Measurements from ENCODE around the gene SLC6A12. TPM values are rescaled to one million over a fixed set of nuclear protein-coding genes. Genes with fewer than 3 reads are reported as not detected.

Gene SLC6A12
- total and polyA plus RNA-seq, 9 of the 15 experiments (the other 6 are each of a cell fraction or from before 2014, with no cell fraction given) = not detected

GRCh38 chr12:228846-229200 lies 14.9 kb upstream of the SLC6A12 start:
- no peak for ATAC-seq
- Histone ChIP-seq H3K27me3 (ENCODE audit: control insufficient read depth in 2 of 2, insufficient read depth in 2 of 2, low read length in 2 of 2) (peaks cover 10 to 79% of the 10 kb centered on the region in 2 experiments), H3K27ac (ENCODE audit: extremely low read depth, low read depth, low read length) (no peak overlapping the region), H3K79me2 (ENCODE audit: control insufficient read depth, insufficient read depth, low read length) (no peaks in the 10 kb centered on the region), H3K4me1 (replicated peaks in 1 of 2; ENCODE audit: control insufficient read depth in 2 of 2, insufficient read depth in 2 of 2, low read length in 2 of 2) (no peaks in the 10 kb centered on the region), H3K9me3 (replicated peaks; ENCODE audit: control insufficient read depth, insufficient read depth, low read depth, low read length) (no peaks in the 10 kb centered on the region), H3K36me3 (ENCODE audit: control insufficient read depth, insufficient read depth, low read length) (no peaks in the 10 kb centered on the region), H2AFZ (ENCODE audit: low read depth, low read length) (no peak overlapping the region), H3K9ac (ENCODE audit: insufficient read depth in 1 of 2, low read depth in 2 of 2, low read length in 2 of 2) (no peak overlapping the region), H4K20me1 (replicated peaks; ENCODE audit: control insufficient read depth, insufficient read depth, low read length) (no peaks in the 10 kb centered on the region), H3K4me2 (ENCODE audit: insufficient read depth, low read length) (no peak overlapping the region), H3K4me3 (no peak overlapping the region), H3K9me1 (ENCODE audit: control insufficient read depth, insufficient read depth, low read length) (no peaks in the 10 kb centered on the region)
- CTCF ChIA-PET (ENCODE audit: low intra/inter-chr PET ratio) = no interaction called here
- in situ Hi-C loops (cut with MboI) (no loop called here), intact Hi-C loops (cut with micrococcal nuclease) (no loop called here)
- no peak for FAIRE-seq
- DNase-seq (ENCODE audit: extremely low read depth in 1 of 4, low spot score in 3 of 4) = no peak
- TF ChIP-seq, protein P1, sequence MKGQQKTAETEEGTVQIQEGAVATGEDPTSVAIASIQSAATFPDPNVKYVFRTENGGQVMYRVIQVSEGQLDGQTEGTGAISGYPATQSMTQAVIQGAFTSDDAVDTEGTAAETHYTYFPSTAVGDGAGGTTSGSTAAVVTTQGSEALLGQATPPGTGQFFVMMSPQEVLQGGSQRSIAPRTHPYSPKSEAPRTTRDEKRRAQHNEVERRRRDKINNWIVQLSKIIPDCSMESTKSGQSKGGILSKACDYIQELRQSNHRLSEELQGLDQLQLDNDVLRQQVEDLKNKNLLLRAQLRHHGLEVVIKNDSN (CRISPR knock-in tag; IDR thresholded peaks at IDR 0.05) = no peak
- TF ChIP-seq PTTG1 (tag; IDR thresholded peaks at IDR 0.05; ENCODE audit: low read depth) = no peak
- TF ChIP-seq MYNN (IDR thresholded peaks at IDR 0.05) = no peak
- no peak for TF ChIP-seq MYNN (CRISPR knock-in tag; IDR thresholded peaks at IDR 0.05)
- TF ChIP-seq, protein P2, sequence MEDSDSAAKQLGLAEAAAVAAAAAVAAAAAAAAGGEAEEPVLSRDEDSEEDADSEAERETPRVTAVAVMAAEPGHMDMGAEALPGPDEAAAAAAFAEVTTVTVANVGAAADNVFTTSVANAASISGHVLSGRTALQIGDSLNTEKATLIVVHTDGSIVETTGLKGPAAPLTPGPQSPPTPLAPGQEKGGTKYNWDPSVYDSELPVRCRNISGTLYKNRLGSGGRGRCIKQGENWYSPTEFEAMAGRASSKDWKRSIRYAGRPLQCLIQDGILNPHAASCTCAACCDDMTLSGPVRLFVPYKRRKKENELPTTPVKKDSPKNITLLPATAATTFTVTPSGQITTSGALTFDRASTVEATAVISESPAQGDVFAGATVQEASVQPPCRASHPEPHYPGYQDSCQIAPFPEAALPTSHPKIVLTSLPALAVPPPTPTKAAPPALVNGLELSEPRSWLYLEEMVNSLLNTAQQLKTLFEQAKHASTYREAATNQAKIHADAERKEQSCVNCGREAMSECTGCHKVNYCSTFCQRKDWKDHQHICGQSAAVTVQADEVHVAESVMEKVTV (CRISPR knock-in tag; IDR thresholded peaks at IDR 0.05) = no peak
- TF ChIP-seq ZNF655 (CRISPR knock-in tag; IDR thresholded peaks at IDR 0.05) = no peak
- TF ChIP-seq TAF9B (IDR thresholded peaks at IDR 0.05; ENCODE audit: partially characterized antibody) = no peak
- no peak for TF ChIP-seq BACH1 (tag; IDR thresholded peaks at IDR 0.05)
- TF ChIP-seq HDAC6 (IDR thresholded peaks at IDR 0.05; ENCODE audit: low read depth, low read length) = no peak
- TF ChIP-seq HDGF (IDR thresholded peaks at IDR 0.05) = no peak
- TF ChIP-seq, protein P3, sequence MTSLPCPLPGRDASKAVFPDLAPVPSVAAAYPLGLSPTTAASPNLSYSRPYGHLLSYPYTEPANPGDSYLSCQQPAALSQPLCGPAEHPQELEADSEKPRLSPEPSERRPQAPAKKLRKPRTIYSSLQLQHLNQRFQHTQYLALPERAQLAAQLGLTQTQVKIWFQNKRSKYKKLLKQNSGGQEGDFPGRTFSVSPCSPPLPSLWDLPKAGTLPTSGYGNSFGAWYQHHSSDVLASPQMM (CRISPR knock-in tag; IDR thresholded peaks at IDR 0.05) = no peak
- TF ChIP-seq CTCF (IDR thresholded peaks at IDR 0.05 in 2 of 3, conservative IDR thresholded peaks at IDR 0.05 in 1 of 3; ENCODE audit: insufficient read depth in 2 of 3, low read depth in 1 of 3, low read length in 3 of 3) = no peak
- TF ChIP-seq SIRT6 (IDR thresholded peaks at IDR 0.05; ENCODE audit: low read depth, low read length) = no peak
- TF ChIP-seq SIN3B (IDR thresholded peaks at IDR 0.05; ENCODE audit: low read depth) = no peak
- TF ChIP-seq COPS2 (conservative IDR thresholded peaks at IDR 0.05) = no peak
- no peak for TF ChIP-seq MTA3 (IDR thresholded peaks at IDR 0.05; ENCODE audit: borderline replicate concordance)
- TF ChIP-seq ZNF436 (CRISPR knock-in tag; IDR thresholded peaks at IDR 0.05) = no peak
- no peak for TF ChIP-seq TBL1XR1 (IDR thresholded peaks at IDR 0.05; ENCODE audit: low read length in 2 of 2)
- TF ChIP-seq XRCC5 (IDR thresholded peaks at IDR 0.05; ENCODE audit: low read depth, low read length) = no peak
- POLR2A ChIA-PET = no interaction called here
- BruUV-seq (replicated peaks) = no TSS peak
- no CpG with 5 or more reads among the region's 3 CpGs for WGBS (ENCODE audit: insufficient coverage, low coverage, missing lambda C conversion rate)
